PC-3 (cell line): ENCODE data around the gene TOX4. TPM values are rescaled to one million over a fixed set of nuclear protein-coding genes. Genes with fewer than 3 reads are reported as not detected.
A peak's percentile ranks its signal among the peaks of the same experiment; 100 is the strongest.
"Not testable (repeated sequence)": the region's sequence is repeated elsewhere in the genome, so short reads cannot be mapped to it uniquely, and the experiment has no call there.

Experiments used
- ATAC-seq: fragments of 200-7000 bp; cut with Tn5 transposase; 2 replicates; pipeline ENCODE4 v1.9.1; 2020; ENCODE audit warnings: mild to moderate bottlenecking, moderate library complexity
- BruUV-seq: library from RNA; stranded (reverse); fragments of 400-500 nt; replicated peaks from 2 replicates; lab custom pipeline; 2021; lab: Mats Ljungman, UMichigan
- CTCF ChIA-PET: fragments of 300-600 bp; sonication (Branson Sonifier 250); formaldehyde crosslinking; loops from one replicate; lab custom pipeline; 2022; ENCODE audit warnings: antibody characterized with exemption; lab: Charles Lee
- POLR2A ChIA-PET: fragments of 300-600 bp; sonication (Branson Sonifier 250); formaldehyde crosslinking; loops from one replicate; lab custom pipeline; 2022; ENCODE audit warnings: antibody characterized with exemption; ENCODE audit not compliant: unreplicated experiment; lab: Charles Lee
- DNase-seq: peaks from one replicate; pipeline ENCODE4 v3.0.0-alpha.2; 2015
- H2AFZ ChIP-seq: fragments of 300-600 bp; sonication (generic); 2 replicates; pipeline ENCODE4 v1.6.0; 2016; ENCODE audit warnings: antibody characterized with exemption, low read length
- H3F3A ChIP-seq: fragments of 300-600 bp; sonication (generic); one replicate; pipeline ENCODE4 v1.6.0; 2017; ENCODE audit warnings: antibody characterized with exemption, low read length, control low read depth, mild to moderate bottlenecking; ENCODE audit not compliant: unreplicated experiment
- H3K27ac ChIP-seq: fragments of 300-600 bp; sonication (generic); 2 replicates; pipeline ENCODE4 v1.5.1; 2016; ENCODE audit warnings: mild to moderate bottlenecking, low read length
- H3K27me3 ChIP-seq: fragments of 300-600 bp; sonication (generic); 2 replicates; pipeline ENCODE4 v1.6.1; 2016; ENCODE audit warnings: low read length, mixed read lengths
- H3K36me3 ChIP-seq: fragments of 300-600 bp; sonication (generic); 2 replicates; pipeline ENCODE4 v1.6.1; 2016; ENCODE audit warnings: low read depth, mixed run types, low read length, mixed read lengths
- H3K4me1 ChIP-seq: fragments of 300-600 bp; sonication (generic); 2 replicates; pipeline ENCODE4 v1.5.1; 2016; ENCODE audit warnings: low read length; ENCODE audit not compliant: insufficient read depth
- H3K4me2 ChIP-seq: fragments of 300-600 bp; sonication (generic); 2 replicates; pipeline ENCODE4 v1.6.0; 2016; ENCODE audit warnings: low read length
- H3K4me3 ChIP-seq: fragments of 300-600 bp; sonication (generic); 2 replicates; pipeline ENCODE4 v1.5.1; 2016; ENCODE audit warnings: mild to moderate bottlenecking, low read length, mixed read lengths
- H3K79me2 ChIP-seq: fragments of 300-600 bp; sonication (generic); 2 replicates; pipeline ENCODE4 v1.6.1; 2017; ENCODE audit warnings: low read length, mixed read lengths
- H3K9ac ChIP-seq: fragments of 300-600 bp; sonication (generic); 2 replicates; pipeline ENCODE4 v1.6.0; 2016; ENCODE audit warnings: mild to moderate bottlenecking, low read length
- H3K9me2 ChIP-seq: fragments of 300-600 bp; sonication (generic); replicated peaks from 2 replicates; pipeline ENCODE4 v1.6.1; 2016; ENCODE audit warnings: mixed run types, low read length, mixed read lengths
- H3K9me3 ChIP-seq: fragments of 300-600 bp; sonication (generic); 2 replicates; pipeline ENCODE4 v1.6.1; 2016; ENCODE audit warnings: low read length, mixed read lengths
- H4K20me1 ChIP-seq: fragments of 300-600 bp; sonication (generic); 2 replicates; pipeline ENCODE4 v1.6.1; 2016; ENCODE audit warnings: low read length, mixed read lengths
- EZH2 ChIP-seq: fragments of 300-600 bp; sonication (generic); IDR thresholded peaks from one replicate; pipeline ENCODE4 v1.6.1; 2017; ENCODE audit warnings: antibody characterized with exemption, mild to moderate bottlenecking, low read length; ENCODE audit not compliant: unreplicated experiment
- EZH2phosphoT487 ChIP-seq: fragments of 300-600 bp; sonication (generic); IDR thresholded peaks from 2 replicates; pipeline ENCODE4 v1.6.1; 2018; ENCODE audit warnings: mild to moderate bottlenecking, antibody characterized with exemption, low read length, borderline replicate concordance
- intact Hi-C: fragments of 100-400 bp; cut with micrococcal nuclease; formaldehyde crosslinking; loops from 2 replicates; pipeline ENCODE4 v1.9.0; 2023
- total RNA-seq: library from RNA; depleted of rRNA; stranded (reverse); fragments of >200 nt; gene quantifications from 2 replicates; pipeline ENCODE4 v1.2.3, GENCODE V29; 2014
- TF ChIP-seq, protein P1 (sequence below): fragments of 300-600 bp; sonication (generic); conservative IDR thresholded peaks from 2 replicates; pipeline ENCODE4 v1.5.1; 2017; ENCODE audit warnings: antibody characterized with exemption, low read depth, mild to moderate bottlenecking, low read length

The TOX4 gene
- total RNA-seq, 1 experiment from 2014 or later = 26.7 TPM

DNA sequence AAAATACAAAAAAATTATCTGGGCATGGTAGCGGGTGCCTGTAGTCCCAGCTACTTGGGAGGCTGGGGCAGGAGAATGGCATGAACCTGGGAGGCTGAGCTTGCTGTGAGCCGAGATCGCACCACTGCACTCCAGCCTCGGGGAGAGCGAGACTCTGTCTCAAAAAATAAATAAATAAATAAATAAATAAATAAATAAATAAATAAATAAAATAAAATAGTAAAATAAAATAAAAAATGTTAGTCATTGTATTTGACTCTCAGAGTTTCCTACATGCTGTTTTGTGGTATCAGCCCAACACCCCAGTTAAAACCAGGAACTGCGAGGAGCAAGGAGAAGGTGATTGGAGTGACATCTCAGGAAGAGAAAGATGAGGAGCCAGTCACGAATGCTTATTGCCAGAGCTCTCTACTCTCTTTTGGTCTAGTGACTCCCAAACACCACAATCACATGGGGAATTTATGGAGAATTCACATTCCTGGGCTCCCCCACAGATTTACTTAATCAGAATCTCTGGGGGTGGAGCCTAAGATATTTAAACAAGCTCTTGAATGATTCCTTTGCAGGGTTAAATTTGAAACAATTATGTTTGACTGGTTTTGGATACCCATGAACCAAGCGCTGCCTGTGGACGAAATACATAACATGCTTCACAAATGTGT is 64.5 kb downstream of the TOX4 start:
- no TSS peak for BruUV-seq
- no peaks in the 10 kb centered on the region for H3F3A ChIP-seq
- ATAC-seq (no peak), DNase-seq (no peak)
- no peaks in the 10 kb centered on the region for H3K4me1 ChIP-seq
- no peak overlapping the region for H3K27ac ChIP-seq
- no peaks in the 10 kb centered on the region for H4K20me1 ChIP-seq
- H2AFZ ChIP-seq = no peak overlapping the region
- H3K9ac ChIP-seq = no peak overlapping the region
- H3K4me3 ChIP-seq = no peak overlapping the region
- peaks cover 15% of the 10 kb centered on the region; the same call in 1 of the 2 replicates for H3K27me3 ChIP-seq
- H3K36me3 ChIP-seq = no peaks in the 10 kb centered on the region
- no peak overlapping the region for H3K4me2 ChIP-seq
- intact Hi-C loops = no loop called here
- ChIA-PET CTCF (no interaction called here), POLR2A (no interaction called here)
- H3K9me3 ChIP-seq = no peaks in the 10 kb centered on the region
- H3K79me2 ChIP-seq = no peaks in the 10 kb centered on the region
- no peaks in the 10 kb centered on the region for H3K9me2 ChIP-seq
- TF ChIP-seq, protein P1, sequence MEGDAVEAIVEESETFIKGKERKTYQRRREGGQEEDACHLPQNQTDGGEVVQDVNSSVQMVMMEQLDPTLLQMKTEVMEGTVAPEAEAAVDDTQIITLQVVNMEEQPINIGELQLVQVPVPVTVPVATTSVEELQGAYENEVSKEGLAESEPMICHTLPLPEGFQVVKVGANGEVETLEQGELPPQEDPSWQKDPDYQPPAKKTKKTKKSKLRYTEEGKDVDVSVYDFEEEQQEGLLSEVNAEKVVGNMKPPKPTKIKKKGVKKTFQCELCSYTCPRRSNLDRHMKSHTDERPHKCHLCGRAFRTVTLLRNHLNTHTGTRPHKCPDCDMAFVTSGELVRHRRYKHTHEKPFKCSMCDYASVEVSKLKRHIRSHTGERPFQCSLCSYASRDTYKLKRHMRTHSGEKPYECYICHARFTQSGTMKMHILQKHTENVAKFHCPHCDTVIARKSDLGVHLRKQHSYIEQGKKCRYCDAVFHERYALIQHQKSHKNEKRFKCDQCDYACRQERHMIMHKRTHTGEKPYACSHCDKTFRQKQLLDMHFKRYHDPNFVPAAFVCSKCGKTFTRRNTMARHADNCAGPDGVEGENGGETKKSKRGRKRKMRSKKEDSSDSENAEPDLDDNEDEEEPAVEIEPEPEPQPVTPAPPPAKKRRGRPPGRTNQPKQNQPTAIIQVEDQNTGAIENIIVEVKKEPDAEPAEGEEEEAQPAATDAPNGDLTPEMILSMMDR = no peak
- TF ChIP-seq EZH2phosphoT487 (no peak), EZH2 (no peak)

DNA sequence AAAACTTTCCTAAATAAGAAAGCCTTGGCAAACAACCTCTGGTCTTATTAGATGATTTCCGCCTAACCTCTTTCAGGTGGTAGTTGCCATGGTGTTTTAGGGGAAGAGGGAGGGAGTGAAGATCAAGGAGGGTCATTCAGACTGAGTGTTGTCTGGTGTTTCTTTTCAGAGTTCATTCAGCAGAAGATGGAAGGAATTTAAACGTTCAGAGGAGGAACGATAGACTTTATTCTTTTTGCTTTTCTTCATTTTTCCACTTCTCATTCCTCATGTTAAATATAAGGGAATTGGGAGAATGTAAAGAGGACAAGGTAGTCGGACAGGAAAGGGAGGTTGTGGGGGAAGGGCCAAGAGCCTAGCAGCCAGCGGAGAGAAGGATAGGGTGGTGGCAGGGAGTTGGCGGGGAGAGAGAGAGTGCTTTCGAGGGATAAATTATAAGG is 66.5 kb downstream of the TOX4 start:
- Histone ChIP-seq H3K9me3 (no peaks in the 10 kb centered on the region), H3K9ac (no peak overlapping the region), H3K4me3 (no peak overlapping the region), H3K4me1 (no peaks in the 10 kb centered on the region), H3K27ac (no peak overlapping the region), H3K36me3 (no peaks in the 10 kb centered on the region), H3K9me2 (no peaks in the 10 kb centered on the region), H3F3A (no peaks in the 10 kb centered on the region), H3K4me2 (0 out of 2 replicates have a peak overlapping the region, but pooled peaks have one; percentile 27), H3K79me2 (no peaks in the 10 kb centered on the region), H2AFZ (peak overlapping the region; percentile 34; the same call in 1 of the 2 replicates), H3K27me3 (peaks cover 5% of the 10 kb centered on the region; the same call in 1 of the 2 replicates), H4K20me1 (no peaks in the 10 kb centered on the region)
- DNase-seq = no peak
- intact Hi-C loops = no loop called here
- no peak for ATAC-seq
- TF ChIP-seq EZH2 = no peak
- ChIA-PET POLR2A (no interaction called here), CTCF (no interaction called here)
- no TSS peak for BruUV-seq

DNA sequence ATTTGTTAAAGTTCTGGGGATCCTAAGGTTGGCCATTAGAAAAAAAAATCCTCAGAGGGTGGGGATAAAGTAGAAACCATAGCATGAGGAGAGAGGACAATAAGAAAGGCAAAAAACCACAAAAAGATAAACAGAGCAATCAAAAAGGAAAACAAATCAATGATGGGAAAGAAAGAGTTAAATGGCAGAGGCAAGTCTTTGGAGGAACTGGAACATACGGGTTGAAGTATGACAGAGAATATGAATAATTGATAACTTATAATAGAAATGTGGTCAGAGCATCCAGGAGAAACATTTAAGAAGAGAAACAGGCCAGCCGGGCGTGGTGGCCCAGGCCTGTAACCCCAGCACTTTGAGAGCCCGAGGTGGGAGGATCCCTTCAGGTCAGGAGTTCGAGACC is 67.0 kb downstream of the TOX4 start:
- no peaks in the 10 kb centered on the region for H3K36me3 ChIP-seq
- no peaks in the 10 kb centered on the region for H4K20me1 ChIP-seq
- H3K27me3 ChIP-seq = 0 out of 2 replicates have a peak, but pooled peaks cover under 1% of the 10 kb centered on the region
- BruUV-seq = no TSS peak
- ChIA-PET CTCF (no interaction called here), POLR2A (no interaction called here)
- intact Hi-C loops = no loop called here
- no peak overlapping the region for H3K9ac ChIP-seq
- H3K4me3 ChIP-seq = no peak overlapping the region
- no peak overlapping the region for H3K27ac ChIP-seq
- H3F3A ChIP-seq = no peaks in the 10 kb centered on the region
- no peaks in the 10 kb centered on the region for H3K79me2 ChIP-seq
- H3K4me1 ChIP-seq = no peaks in the 10 kb centered on the region
- no peak for DNase-seq
- TF ChIP-seq EZH2phosphoT487 = no peak
- TF ChIP-seq EZH2 = no peak
- TF ChIP-seq, protein P1 = no peak
- no peak for ATAC-seq
- 0 out of 2 replicates have a peak overlapping the region, but pooled peaks have one; percentile 27 for H3K4me2 ChIP-seq
- H3K9me3 ChIP-seq = no peaks in the 10 kb centered on the region
- H2AFZ ChIP-seq = peak overlapping the region; percentile 34; the same call in 1 of the 2 replicates
- H3K9me2 ChIP-seq = no peaks in the 10 kb centered on the region

DNA sequence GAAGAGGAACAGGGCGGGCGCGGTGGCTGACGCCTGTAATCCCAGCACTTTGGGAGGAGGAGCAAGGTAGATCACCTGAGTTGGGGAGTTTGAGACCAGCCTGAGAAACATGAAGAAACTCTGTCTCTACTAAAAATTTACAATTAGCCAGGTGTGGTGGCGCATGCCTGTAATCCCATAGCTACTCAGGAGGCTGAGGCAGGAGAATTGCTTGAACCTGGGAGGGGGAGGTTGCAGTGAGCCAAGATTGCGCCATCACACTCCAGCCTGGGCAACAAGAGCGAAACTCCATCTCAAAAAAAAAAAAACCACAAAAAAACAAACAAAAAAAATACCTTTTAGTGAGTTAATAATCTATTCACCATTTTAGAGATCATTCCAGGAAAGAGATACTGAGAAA is 67.6 kb downstream of the TOX4 start:
- H3K27me3 ChIP-seq, POLR2A ChIA-PET, H3K9ac ChIP-seq, intact Hi-C loops, H3K9me2 ChIP-seq, ATAC-seq, H2AFZ ChIP-seq, H3K9me3 ChIP-seq, BruUV-seq, H3K4me1 ChIP-seq, H3K4me3 ChIP-seq, H3K4me2 ChIP-seq, H3K79me2 ChIP-seq, H3K36me3 ChIP-seq, DNase-seq, H3F3A ChIP-seq, H3K27ac ChIP-seq, H4K20me1 ChIP-seq, CTCF ChIA-PET: not testable (repeated sequence)
